ENCODE data around the gene GATD1. TPM values are rescaled to one million over a fixed set of nuclear protein-coding genes. Genes with fewer than 3 reads are reported as not detected.

The GATD1 gene
- total and polyA plus RNA-seq, 2 experiments from 2014 or later: 39.3 to 51.0 TPM

GRCh38 chr11:809287-810039 lies 32.2 kb upstream of the GATD1 start, which contains the start of gene RPLP2 (continued):
- TF ChIP-seq ZNF462 (CRISPR knock-in tag; IDR thresholded peaks at IDR 0.05) (no peak), ZNF331 (CRISPR knock-in tag; IDR thresholded peaks at IDR 0.05; ENCODE audit: low read depth) (no peak), EZH2 (IDR thresholded peaks at IDR 0.05; ENCODE audit: low read depth, unreplicated experiment) (no peak), POLR2AphosphoS5 (IDR thresholded peaks at IDR 0.05; ENCODE audit: low read depth) (peak; percentile 82), STAT1 (IDR thresholded peaks at IDR 0.05; ENCODE audit: unreplicated experiment) (no peak), CREB1 (CRISPR knock-in tag; IDR thresholded peaks at IDR 0.05; ENCODE audit: low read depth) (peak; percentile 100), ZNF114 (CRISPR knock-in tag; IDR thresholded peaks at IDR 0.05) (no peak), JUNB (IDR thresholded peaks at IDR 0.05; ENCODE audit: unreplicated experiment) (no peak), EZH2phosphoT487 (IDR thresholded peaks at IDR 0.05; ENCODE audit: unreplicated experiment) (no peak), NANOG (IDR thresholded peaks at IDR 0.05; ENCODE audit: borderline replicate concordance) (no peak)

All from GM23338 (cell line).